ENCODE results near the gene EHBP1. TPM values are rescaled to one million over a fixed set of nuclear protein-coding genes. Genes with fewer than 3 reads are reported as not detected.
"Not testable (repeated sequence)": the region's sequence is repeated elsewhere in the genome, so short reads cannot be mapped to it uniquely, and the experiment has no call there.

Gene EHBP1
- total RNA-seq, 4 donors from 2014 or later: 11.1 to 19.0 (median 15.4) TPM

DNA sequence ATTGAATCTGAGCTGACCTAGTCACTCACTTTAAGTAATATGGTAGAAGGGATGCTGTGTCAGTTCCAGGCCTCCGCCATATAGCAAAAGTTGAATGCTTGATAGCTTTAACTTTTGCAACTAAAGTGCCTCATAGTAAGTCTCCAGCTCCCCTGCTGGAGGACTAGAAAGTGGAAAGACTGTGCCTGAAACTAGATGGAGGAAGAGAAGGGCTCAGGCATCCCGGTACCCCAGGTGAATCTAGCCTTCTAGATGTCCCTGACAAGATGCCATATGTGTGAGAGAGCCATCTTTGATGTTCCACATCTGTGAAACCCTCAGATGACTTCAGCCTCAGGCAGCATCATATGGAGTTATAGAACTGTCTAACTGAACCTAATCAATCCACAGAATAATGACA, 366.2 kb downstream of the EHBP1 start:
- ATAC-seq (no peak), DNase-seq (no peak)
- Histone ChIP-seq H3K27me3 (peaks cover 11 to 24% (median 16%) of the 10 kb centered on the region in 3 donors), H3K9me3 (no peaks in the 10 kb centered on the region), H3K4me3 (no peak overlapping the region), H3K27ac (no peak overlapping the region), H3K36me3 (no peaks in the 10 kb centered on the region), H3K4me1 (no peaks in the 10 kb centered on the region)
- in situ Hi-C loops (cut with MboI; ENCODE audit: low sequenced_read_pairs in 4 of 4) (no loop called here), intact Hi-C loops (cut with DNase I; ENCODE audit: low total_unique reads) (no loop called here)
- no peak for TF ChIP-seq POLR2A (IDR thresholded peaks at IDR 0.05)
- TF ChIP-seq, protein P1, sequence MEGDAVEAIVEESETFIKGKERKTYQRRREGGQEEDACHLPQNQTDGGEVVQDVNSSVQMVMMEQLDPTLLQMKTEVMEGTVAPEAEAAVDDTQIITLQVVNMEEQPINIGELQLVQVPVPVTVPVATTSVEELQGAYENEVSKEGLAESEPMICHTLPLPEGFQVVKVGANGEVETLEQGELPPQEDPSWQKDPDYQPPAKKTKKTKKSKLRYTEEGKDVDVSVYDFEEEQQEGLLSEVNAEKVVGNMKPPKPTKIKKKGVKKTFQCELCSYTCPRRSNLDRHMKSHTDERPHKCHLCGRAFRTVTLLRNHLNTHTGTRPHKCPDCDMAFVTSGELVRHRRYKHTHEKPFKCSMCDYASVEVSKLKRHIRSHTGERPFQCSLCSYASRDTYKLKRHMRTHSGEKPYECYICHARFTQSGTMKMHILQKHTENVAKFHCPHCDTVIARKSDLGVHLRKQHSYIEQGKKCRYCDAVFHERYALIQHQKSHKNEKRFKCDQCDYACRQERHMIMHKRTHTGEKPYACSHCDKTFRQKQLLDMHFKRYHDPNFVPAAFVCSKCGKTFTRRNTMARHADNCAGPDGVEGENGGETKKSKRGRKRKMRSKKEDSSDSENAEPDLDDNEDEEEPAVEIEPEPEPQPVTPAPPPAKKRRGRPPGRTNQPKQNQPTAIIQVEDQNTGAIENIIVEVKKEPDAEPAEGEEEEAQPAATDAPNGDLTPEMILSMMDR (IDR thresholded peaks at IDR 0.05 in 4 of 5, conservative IDR thresholded peaks at IDR 0.05 in 1 of 5): no peak

GRCh38 chr2:63073994-63074393, 368.5 kb downstream of the EHBP1 start:
- H3K36me3 ChIP-seq: no peaks in the 10 kb centered on the region
- no peak for TF ChIP-seq POLR2A (IDR thresholded peaks at IDR 0.05)
- TF ChIP-seq, protein P1 (IDR thresholded peaks at IDR 0.05 in 4 of 5, conservative IDR thresholded peaks at IDR 0.05 in 1 of 5): no peak
- intact Hi-C loops (cut with DNase I; ENCODE audit: low total_unique reads) (no loop called here), in situ Hi-C loops (cut with MboI; ENCODE audit: low sequenced_read_pairs in 4 of 4) (no loop called here)
- H3K4me1 ChIP-seq: no peaks in the 10 kb centered on the region
- H3K27me3 ChIP-seq: peaks cover 0 to 7% (median 3%) of the 10 kb centered on the region in 3 donors
- no peak overlapping the region for H3K27ac ChIP-seq
- H3K4me3 ChIP-seq: no peak overlapping the region
- no peaks in the 10 kb centered on the region for H3K9me3 ChIP-seq
- ATAC-seq (no peak), DNase-seq (no peak)

DNA sequence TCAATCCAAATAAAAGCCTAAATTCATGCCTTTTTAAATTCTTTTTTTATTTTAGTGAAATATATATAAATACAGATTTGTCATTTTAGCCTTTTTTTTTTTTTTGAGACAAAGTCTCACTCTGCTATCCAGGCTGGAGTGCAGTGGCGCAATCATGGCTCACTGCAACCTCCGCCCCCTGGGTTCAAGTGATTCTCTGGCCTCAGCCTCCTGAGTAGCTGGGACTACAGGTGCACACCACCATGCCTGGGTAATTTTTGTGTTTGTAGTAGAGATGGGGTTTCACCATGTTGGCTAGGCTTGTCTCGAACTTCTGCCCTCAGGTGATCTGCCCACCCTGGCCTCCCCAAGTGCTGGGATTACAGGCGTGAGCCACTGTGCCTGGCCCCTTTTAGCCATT, 368.9 kb downstream of the EHBP1 start:
- H3K9me3 ChIP-seq; intact Hi-C loops (cut with DNase I; ENCODE audit: low total_unique reads); H3K4me1 ChIP-seq; ATAC-seq; H3K27ac ChIP-seq; DNase-seq; H3K36me3 ChIP-seq; H3K27me3 ChIP-seq; H3K4me3 ChIP-seq; in situ Hi-C loops (cut with MboI; ENCODE audit: low sequenced_read_pairs in 4 of 4): not testable (repeated sequence)

- intact Hi-C loops (cut with DNase I; ENCODE audit: low total_unique reads): no loop called here
- no peak overlapping the region for H3K4me3 ChIP-seq
- in situ Hi-C loops (cut with MboI; ENCODE audit: low sequenced_read_pairs in 4 of 4): no loop called here
- no peaks in the 10 kb centered on the region for H3K36me3 ChIP-seq
- ATAC-seq (no peak), DNase-seq (no peak)
- no peaks in the 10 kb centered on the region for H3K4me1 ChIP-seq
- peaks cover 0 to 3% (median 3%) of the 10 kb centered on the region in 3 donors for H3K27me3 ChIP-seq
- H3K9me3 ChIP-seq: no peaks in the 10 kb centered on the region
- TF ChIP-seq, protein P1 (IDR thresholded peaks at IDR 0.05 in 4 of 5, conservative IDR thresholded peaks at IDR 0.05 in 1 of 5): no peak
- no peak for TF ChIP-seq POLR2A (IDR thresholded peaks at IDR 0.05)
- H3K27ac ChIP-seq: no peak overlapping the region
Measured at GRCh38 chr2:63078852-63079606, 373.5 kb downstream of the EHBP1 start.

- intact Hi-C loops (cut with DNase I; ENCODE audit: low total_unique reads): no loop called here
- Histone ChIP-seq H3K36me3 (no peaks in the 10 kb centered on the region), H3K9me3 (no peaks in the 10 kb centered on the region), H3K27me3 (peaks cover 0 to 3% (median 3%) of the 10 kb centered on the region in 3 donors), H3K27ac (no peak overlapping the region), H3K4me1 (no peaks in the 10 kb centered on the region), H3K4me3 (no peak overlapping the region)
- TF ChIP-seq, protein P1 (IDR thresholded peaks at IDR 0.05 in 4 of 5, conservative IDR thresholded peaks at IDR 0.05 in 1 of 5): no peak
- no peak for TF ChIP-seq POLR2A (IDR thresholded peaks at IDR 0.05)
- ATAC-seq (no peak), DNase-seq (no peak)
- in situ Hi-C loops (cut with MboI; ENCODE audit: low sequenced_read_pairs in 4 of 4): no loop called here
Measured at GRCh38 chr2:63081404-63081803, 375.9 kb downstream of the EHBP1 start.

Measured in gastrocnemius medialis (tissue), 4 donors.